Measurements from ENCODE around the gene CPNE5. TPM values are rescaled to one million over a fixed set of nuclear protein-coding genes. Genes with fewer than 3 reads are reported as not detected.

Gene CPNE5
- polyA plus RNA-seq, 1 of the 3 experiments (the other 2 are of a cell fraction) = 0.30 TPM

DNA sequence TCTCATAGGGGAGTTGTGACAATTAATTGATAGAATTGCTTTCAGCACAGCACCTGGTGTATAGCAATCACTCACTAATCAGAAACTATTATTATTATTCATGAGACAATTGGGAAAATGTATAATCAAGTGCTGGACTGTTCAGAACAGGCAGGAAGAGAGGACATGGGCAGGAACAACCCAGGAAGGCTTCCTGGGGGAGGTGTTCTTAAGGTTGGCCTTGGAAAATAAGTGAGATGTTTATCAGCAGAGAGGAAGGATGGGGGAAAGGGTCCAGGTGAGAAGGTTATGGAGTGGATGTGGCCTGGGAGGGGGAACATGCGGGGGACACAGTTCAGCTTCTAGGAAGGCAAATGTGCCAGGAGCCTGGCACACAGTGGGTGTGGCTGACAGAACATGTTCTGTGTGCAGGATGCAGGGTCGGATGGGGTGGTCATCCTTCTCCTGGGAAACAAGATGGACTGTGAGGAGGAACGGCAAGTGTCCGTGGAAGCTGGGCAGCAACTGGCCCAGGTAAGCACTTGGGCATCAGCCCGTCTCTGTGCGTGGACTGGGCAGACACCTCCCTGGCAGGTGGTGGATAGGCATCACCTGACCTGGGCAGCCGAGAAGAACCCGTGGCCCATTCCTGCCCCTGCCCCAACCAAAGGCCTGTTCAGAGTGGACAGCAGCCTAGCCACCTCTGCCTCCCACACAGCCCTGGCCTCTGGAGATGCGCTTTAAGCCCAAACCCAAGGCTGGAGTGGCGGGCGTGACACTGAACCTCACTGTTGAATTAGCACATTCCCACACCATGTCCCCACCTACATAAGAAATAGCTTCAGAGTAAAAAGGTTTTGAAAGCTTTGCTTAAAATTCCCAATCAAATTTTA lies 110.7 kb downstream of the CPNE5 start:
- CTCF ChIA-PET = interaction anchor here (0.7 to 2.5 kb wide), 3 partner anchors 31 to 114 kb away, joined by 3 to 12 read pairs (median 4); no protein-coding TSS in a partner anchor
- no peak overlapping the region for H3K27ac ChIP-seq (ENCODE audit: low read depth in 2 of 2, low read length in 1 of 2)
- no peak overlapping the region for H3K9ac ChIP-seq
- H3K79me2 ChIP-seq (ENCODE audit: insufficient read depth) = no peaks in the 10 kb centered on the region
- no peak overlapping the region for H3K4me3 ChIP-seq (ENCODE audit: low read depth in 2 of 2, low read length in 1 of 2)
- H3F3A ChIP-seq (replicated peaks; ENCODE audit: insufficient read depth) = no peaks in the 10 kb centered on the region
- H3K4me1 ChIP-seq (ENCODE audit: control insufficient read depth in 1 of 2, insufficient read depth in 2 of 2, low read depth in 1 of 2, low read length in 1 of 2) = no peaks in the 10 kb centered on the region
- no peak for TF ChIP-seq RAD21 (IDR thresholded peaks at IDR 0.05; ENCODE audit: low read length)
- TF ChIP-seq POLR2AphosphoS5 (IDR thresholded peaks at IDR 0.05; ENCODE audit: low read depth, low read length) = no peak
- TF ChIP-seq, protein P1, sequence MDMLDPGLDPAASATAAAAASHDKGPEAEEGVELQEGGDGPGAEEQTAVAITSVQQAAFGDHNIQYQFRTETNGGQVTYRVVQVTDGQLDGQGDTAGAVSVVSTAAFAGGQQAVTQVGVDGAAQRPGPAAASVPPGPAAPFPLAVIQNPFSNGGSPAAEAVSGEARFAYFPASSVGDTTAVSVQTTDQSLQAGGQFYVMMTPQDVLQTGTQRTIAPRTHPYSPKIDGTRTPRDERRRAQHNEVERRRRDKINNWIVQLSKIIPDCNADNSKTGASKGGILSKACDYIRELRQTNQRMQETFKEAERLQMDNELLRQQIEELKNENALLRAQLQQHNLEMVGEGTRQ (IDR thresholded peaks at IDR 0.05; ENCODE audit: borderline replicate concordance, low read depth, low read length) = no peak
- no peak for TF ChIP-seq RCOR1 (IDR thresholded peaks at IDR 0.05; ENCODE audit: low read length)
- TF ChIP-seq, protein P2, sequence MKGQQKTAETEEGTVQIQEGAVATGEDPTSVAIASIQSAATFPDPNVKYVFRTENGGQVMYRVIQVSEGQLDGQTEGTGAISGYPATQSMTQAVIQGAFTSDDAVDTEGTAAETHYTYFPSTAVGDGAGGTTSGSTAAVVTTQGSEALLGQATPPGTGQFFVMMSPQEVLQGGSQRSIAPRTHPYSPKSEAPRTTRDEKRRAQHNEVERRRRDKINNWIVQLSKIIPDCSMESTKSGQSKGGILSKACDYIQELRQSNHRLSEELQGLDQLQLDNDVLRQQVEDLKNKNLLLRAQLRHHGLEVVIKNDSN (IDR thresholded peaks at IDR 0.05; ENCODE audit: borderline replicate concordance, low read depth) = no peak
- TF ChIP-seq, protein P3, sequence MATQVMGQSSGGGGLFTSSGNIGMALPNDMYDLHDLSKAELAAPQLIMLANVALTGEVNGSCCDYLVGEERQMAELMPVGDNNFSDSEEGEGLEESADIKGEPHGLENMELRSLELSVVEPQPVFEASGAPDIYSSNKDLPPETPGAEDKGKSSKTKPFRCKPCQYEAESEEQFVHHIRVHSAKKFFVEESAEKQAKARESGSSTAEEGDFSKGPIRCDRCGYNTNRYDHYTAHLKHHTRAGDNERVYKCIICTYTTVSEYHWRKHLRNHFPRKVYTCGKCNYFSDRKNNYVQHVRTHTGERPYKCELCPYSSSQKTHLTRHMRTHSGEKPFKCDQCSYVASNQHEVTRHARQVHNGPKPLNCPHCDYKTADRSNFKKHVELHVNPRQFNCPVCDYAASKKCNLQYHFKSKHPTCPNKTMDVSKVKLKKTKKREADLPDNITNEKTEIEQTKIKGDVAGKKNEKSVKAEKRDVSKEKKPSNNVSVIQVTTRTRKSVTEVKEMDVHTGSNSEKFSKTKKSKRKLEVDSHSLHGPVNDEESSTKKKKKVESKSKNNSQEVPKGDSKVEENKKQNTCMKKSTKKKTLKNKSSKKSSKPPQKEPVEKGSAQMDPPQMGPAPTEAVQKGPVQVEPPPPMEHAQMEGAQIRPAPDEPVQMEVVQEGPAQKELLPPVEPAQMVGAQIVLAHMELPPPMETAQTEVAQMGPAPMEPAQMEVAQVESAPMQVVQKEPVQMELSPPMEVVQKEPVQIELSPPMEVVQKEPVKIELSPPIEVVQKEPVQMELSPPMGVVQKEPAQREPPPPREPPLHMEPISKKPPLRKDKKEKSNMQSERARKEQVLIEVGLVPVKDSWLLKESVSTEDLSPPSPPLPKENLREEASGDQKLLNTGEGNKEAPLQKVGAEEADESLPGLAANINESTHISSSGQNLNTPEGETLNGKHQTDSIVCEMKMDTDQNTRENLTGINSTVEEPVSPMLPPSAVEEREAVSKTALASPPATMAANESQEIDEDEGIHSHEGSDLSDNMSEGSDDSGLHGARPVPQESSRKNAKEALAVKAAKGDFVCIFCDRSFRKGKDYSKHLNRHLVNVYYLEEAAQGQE (IDR thresholded peaks at IDR 0.05; ENCODE audit: low read depth, low read length) = no peak
- no peak for TF ChIP-seq MXI1 (IDR thresholded peaks at IDR 0.05; ENCODE audit: low read depth, low read length)
- H2AFZ ChIP-seq (ENCODE audit: low read depth) = no peak overlapping the region
- H3K36me3 ChIP-seq (replicated peaks in 1 of 2; ENCODE audit: control insufficient read depth in 1 of 2, insufficient read depth in 2 of 2, low read length in 1 of 2) = no peaks in the 10 kb centered on the region
- H3K27me3 ChIP-seq (ENCODE audit: insufficient read depth) = no peaks in the 10 kb centered on the region
- 90% methylated on average over 9 of the region's 11 CpGs for WGBS (ENCODE audit: low lambda C conversion rate)
- H3K4me2 ChIP-seq = no peak overlapping the region
- no peaks in the 10 kb centered on the region for H4K20me1 ChIP-seq (ENCODE audit: insufficient read depth)
- H3K9me2 ChIP-seq = no peaks in the 10 kb centered on the region
- no peaks in the 10 kb centered on the region for H3K9me3 ChIP-seq
- DNase-seq = no peak
- POLR2A ChIA-PET = no interaction called here

DNA sequence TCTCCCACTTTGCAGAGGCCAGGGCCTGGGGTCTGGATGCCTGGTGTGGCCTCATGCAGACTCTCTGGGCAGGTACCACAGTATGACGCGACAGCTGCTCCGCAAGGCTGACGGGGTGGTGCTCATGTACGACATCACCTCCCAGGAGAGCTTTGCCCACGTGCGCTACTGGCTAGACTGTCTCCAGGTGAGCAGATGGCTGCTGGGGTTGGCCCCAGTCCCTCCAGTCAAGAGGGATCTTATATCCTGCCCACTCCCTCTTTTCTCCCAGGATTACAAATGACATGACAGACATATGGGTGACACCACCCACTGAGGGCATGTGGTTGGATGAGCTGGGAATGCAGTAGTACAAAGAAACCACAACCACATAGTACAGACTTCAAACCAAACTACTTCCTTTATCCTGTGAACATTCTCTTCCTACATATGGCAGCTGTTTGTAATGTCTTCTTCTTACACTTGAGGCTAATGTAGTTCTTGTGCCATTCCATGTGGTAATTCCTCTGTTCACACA lies 111.7 kb downstream of the CPNE5 start:
- CTCF ChIA-PET = interaction anchor here (0.7 to 1.3 kb wide), 2 partner anchors 111 to 113 kb away, joined by 3 to 4 read pairs; no protein-coding TSS in a partner anchor
- TF ChIP-seq MXI1 (IDR thresholded peaks at IDR 0.05; ENCODE audit: low read depth, low read length) = no peak
- TF ChIP-seq, protein P2 (IDR thresholded peaks at IDR 0.05; ENCODE audit: borderline replicate concordance, low read depth) = no peak
- TF ChIP-seq RAD21 (IDR thresholded peaks at IDR 0.05; ENCODE audit: low read length) = no peak
- no peak for TF ChIP-seq RCOR1 (IDR thresholded peaks at IDR 0.05; ENCODE audit: low read length)

More for the DNA sequence above, 111.7 kb downstream of the CPNE5 start:
- Histone ChIP-seq H3K79me2 (ENCODE audit: insufficient read depth) (no peaks in the 10 kb centered on the region), H3K27me3 (ENCODE audit: insufficient read depth) (no peaks in the 10 kb centered on the region), H3K9ac (no peak overlapping the region), H3K9me3 (no peaks in the 10 kb centered on the region), H3K4me2 (no peak overlapping the region), H3K4me1 (ENCODE audit: control insufficient read depth in 1 of 2, insufficient read depth in 2 of 2, low read depth in 1 of 2, low read length in 1 of 2) (no peaks in the 10 kb centered on the region), H3K27ac (ENCODE audit: low read depth in 2 of 2, low read length in 1 of 2) (no peak overlapping the region), H4K20me1 (ENCODE audit: insufficient read depth) (no peaks in the 10 kb centered on the region), H2AFZ (ENCODE audit: low read depth) (no peak overlapping the region), H3K9me2 (no peaks in the 10 kb centered on the region), H3F3A (replicated peaks; ENCODE audit: insufficient read depth) (no peaks in the 10 kb centered on the region), H3K4me3 (ENCODE audit: low read depth in 2 of 2, low read length in 1 of 2) (no peak overlapping the region), H3K36me3 (replicated peaks in 1 of 2; ENCODE audit: control insufficient read depth in 1 of 2, insufficient read depth in 2 of 2, low read length in 1 of 2) (no peaks in the 10 kb centered on the region)
- 96% methylated on average over 7 of the region's 7 CpGs for WGBS (ENCODE audit: low lambda C conversion rate)
- no peak for DNase-seq
- POLR2A ChIA-PET = interaction anchor here (0.6 kb wide), 1 partner anchor 123 kb away, joined by 8 read pairs; no protein-coding TSS in a partner anchor
